Natural killer cell (primary cell): ENCODE measurements around the gene ENO1. TPM values are rescaled to one million over a fixed set of nuclear protein-coding genes. Genes with fewer than 3 reads are reported as not detected.
A peak's percentile ranks its signal among the peaks of the same experiment; 100 is the strongest.

ENCODE experiments used
- ATAC-seq, 3 donors: fragments of 150-1000 bp in 2 of 3; fragments of 200-7000 bp in 1 of 3; cut with Tn5 transposase; 1 replicate in 1 of 3; 2 replicates in 2 of 3; pipeline ENCODE4 v1.10.0; 2021; ENCODE audit warnings: mild to moderate bottlenecking in 2 of 3, moderate library complexity in 2 of 3
- DNase-seq, 2 donors: peaks; one replicate each; pipeline versions ENCODE4 v3.0.0 to v3.0.0-alpha.2; 2013 to 2021; ENCODE audit warnings: mixed read lengths in 1 of 2
- H3K27ac ChIP-seq: one replicate; pipeline ENCODE4 v1.5.1; 2013; ENCODE audit warnings: mild to moderate bottlenecking, low read length
- H3K27me3 ChIP-seq: one replicate; pipeline ENCODE4 v1.6.1; 2013; ENCODE audit warnings: low read length; ENCODE audit not compliant: control insufficient read depth, insufficient read depth
- H3K36me3 ChIP-seq: one replicate; pipeline ENCODE4 v1.6.1; 2013; ENCODE audit warnings: low read length; ENCODE audit not compliant: control insufficient read depth, insufficient read depth
- H3K4me1 ChIP-seq: one replicate; pipeline ENCODE4 v1.6.1; 2013; ENCODE audit warnings: low read length; ENCODE audit not compliant: control insufficient read depth, insufficient read depth
- H3K4me3 ChIP-seq: one replicate; pipeline ENCODE4 v1.5.1; 2013; ENCODE audit warnings: low read length
- H3K9me3 ChIP-seq: one replicate; pipeline ENCODE4 v1.6.1; 2013; ENCODE audit warnings: low read length; ENCODE audit not compliant: control insufficient read depth, insufficient read depth
- H3K27ac Mint-ChIP-seq, 2 donors: one replicate each; pipeline ENCODE4 v1.8.0; 2022; ENCODE audit warnings: mild to moderate bottlenecking in 2 of 2, mixed read lengths in 2 of 2, moderate library complexity in 1 of 2
- H3K27me3 Mint-ChIP-seq, 2 donors: one replicate each; pipeline ENCODE4 v1.8.0; 2022; ENCODE audit warnings: low read depth in 2 of 2, mixed read lengths in 2 of 2
- H3K36me3 Mint-ChIP-seq: one replicate; pipeline ENCODE4 v1.8.0; 2022; ENCODE audit warnings: mixed read lengths
- H3K4me1 Mint-ChIP-seq, 2 donors: one replicate each; pipeline ENCODE4 v1.8.0; 2022; ENCODE audit warnings: mixed read lengths in 2 of 2
- H3K4me3 Mint-ChIP-seq: one replicate; pipeline ENCODE4 v1.8.0; 2022; ENCODE audit warnings: mild to moderate bottlenecking, moderate library complexity, mixed read lengths
- H3K9me3 Mint-ChIP-seq, 2 donors: one replicate each; pipeline ENCODE4 v1.8.0; 2022; ENCODE audit warnings: mixed read lengths in 2 of 2
- WGBS: methylation state at CpG from one replicate; pipeline ENCODE4 v1.1.7; 2013; ENCODE audit warnings: missing lambda C conversion rate; ENCODE audit not compliant: insufficient coverage; 5-methylcytosine and 5-hydroxymethylcytosine counted together
- intact Hi-C: fragments of 100-400 bp; cut with micrococcal nuclease; formaldehyde crosslinking; loops from one replicate; pipeline ENCODE4 v1.14.2; 2022
- total RNA-seq, 4 donors: library from RNA; stranded (reverse); fragments of 120-200 nt in 1 of 4; gene quantifications; one replicate each; pipeline versions ENCODE4 v1.2.3 to v1.2.4, GENCODE V29; 2013 to 2022
- TF ChIP-seq, protein P1 (sequence below): fragments of 200-600 bp; IDR thresholded peaks from one replicate; pipeline ENCODE4 v1.8.0; 2022; ENCODE audit warnings: antibody characterized with exemption

Gene ENO1
- total RNA-seq, 3 donors from 2014 or later (not counting 1 experiment from before 2014, with no cell fraction given), result 254 to 299 (median 266) TPM

DNA sequence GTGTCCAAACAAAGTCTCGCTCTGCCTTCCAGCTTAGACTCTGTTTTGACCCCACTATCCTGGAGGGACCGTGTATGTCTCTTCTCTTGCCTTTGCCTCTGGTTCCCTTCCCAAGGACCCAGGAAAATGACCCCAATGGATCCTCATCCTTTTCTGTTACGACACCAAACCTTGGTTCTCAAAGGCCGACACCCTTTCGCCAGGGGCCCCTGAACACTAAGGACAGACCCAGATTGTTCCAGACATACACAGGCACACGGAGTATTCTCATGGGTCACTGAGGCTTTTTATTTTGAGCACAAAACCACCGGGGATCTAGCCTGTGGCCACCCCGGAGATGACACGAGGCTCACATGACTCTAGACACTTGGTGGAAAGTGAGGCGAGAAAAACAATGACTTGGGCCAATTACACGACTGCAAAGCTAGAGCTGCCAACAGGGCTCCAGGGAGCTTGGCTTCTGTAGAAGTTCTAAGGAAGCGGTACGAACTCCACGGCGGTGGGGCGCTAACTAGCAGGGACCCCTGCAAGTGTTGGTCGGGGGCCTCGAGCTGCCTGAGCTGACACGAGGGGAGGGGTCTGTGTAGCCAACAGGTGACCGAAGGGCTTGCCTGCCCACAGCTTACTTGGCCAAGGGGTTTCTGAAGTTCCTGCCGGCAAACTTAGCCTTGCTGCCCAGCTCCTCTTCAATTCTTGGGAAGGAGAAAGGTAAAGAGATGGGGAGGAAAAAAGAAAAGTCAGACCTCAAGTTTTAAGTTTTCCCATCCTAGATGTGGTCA, 17.6 kb downstream of the ENO1 start:
- Histone ChIP-seq H3K4me3 (no peak overlapping the region), H3K36me3 (peaks cover 71% of the 10 kb centered on the region), H3K27me3 (no peaks in the 10 kb centered on the region), H3K27ac (no peak overlapping the region), H3K9me3 (no peaks in the 10 kb centered on the region), H3K4me1 (peaks cover 22% of the 10 kb centered on the region)
- intact Hi-C loops, result no loop called here
- Mint-ChIP-seq H3K9me3 (no peaks in the 10 kb centered on the region), H3K4me3 (no peak overlapping the region), H3K27me3 (no peaks in the 10 kb centered on the region), H3K36me3 (no peaks in the 10 kb centered on the region), H3K4me1 (peaks cover 13 to 27% of the 10 kb centered on the region in 2 donors), H3K27ac (no peak overlapping the region)
- TF ChIP-seq, protein P1, sequence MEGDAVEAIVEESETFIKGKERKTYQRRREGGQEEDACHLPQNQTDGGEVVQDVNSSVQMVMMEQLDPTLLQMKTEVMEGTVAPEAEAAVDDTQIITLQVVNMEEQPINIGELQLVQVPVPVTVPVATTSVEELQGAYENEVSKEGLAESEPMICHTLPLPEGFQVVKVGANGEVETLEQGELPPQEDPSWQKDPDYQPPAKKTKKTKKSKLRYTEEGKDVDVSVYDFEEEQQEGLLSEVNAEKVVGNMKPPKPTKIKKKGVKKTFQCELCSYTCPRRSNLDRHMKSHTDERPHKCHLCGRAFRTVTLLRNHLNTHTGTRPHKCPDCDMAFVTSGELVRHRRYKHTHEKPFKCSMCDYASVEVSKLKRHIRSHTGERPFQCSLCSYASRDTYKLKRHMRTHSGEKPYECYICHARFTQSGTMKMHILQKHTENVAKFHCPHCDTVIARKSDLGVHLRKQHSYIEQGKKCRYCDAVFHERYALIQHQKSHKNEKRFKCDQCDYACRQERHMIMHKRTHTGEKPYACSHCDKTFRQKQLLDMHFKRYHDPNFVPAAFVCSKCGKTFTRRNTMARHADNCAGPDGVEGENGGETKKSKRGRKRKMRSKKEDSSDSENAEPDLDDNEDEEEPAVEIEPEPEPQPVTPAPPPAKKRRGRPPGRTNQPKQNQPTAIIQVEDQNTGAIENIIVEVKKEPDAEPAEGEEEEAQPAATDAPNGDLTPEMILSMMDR, result no peak
- ATAC-seq (no peak), DNase-seq (no peak)
- WGBS, result 84% methylated on average over 21 of the region's 21 CpGs

DNA sequence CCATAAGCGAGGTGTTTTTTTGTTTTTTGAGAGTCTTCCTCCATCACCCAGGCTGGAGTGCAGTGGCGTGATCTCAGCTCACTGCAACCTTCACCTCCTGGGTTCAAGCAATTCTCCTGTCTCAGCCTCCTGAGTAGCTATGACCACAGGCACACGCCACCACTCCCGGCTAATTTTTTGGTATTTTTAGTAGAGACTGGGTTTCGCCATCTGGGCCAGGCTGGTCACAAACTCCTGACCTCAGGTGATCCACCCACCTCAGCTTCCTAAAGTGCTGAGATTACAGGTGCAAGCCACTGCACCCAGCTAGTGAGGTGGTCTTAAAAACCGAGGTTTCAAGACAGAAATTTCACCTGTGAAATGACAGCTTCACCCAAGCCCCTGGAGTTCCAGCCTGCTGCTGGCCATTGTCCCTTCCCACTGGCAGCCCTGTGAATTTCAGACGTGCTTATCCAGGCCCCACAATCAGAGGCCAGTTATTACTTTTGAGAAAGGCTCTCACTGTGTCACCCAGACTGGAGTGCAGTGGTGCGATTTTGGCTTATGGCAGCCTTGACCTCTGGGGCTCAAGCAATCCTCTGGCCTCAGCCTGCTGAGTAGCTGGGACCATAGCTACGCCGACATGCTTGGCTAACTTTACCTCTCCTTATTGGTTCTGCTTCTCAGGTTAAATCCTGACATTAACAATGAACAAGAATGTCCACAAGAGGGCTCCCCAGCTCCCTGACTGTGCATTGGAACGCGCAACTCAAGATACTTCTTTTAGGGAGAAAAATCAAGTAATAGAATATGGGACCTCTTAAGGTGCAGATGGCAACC, 19.4 kb downstream of the ENO1 start:
- DNase-seq (peak in 1 of 2 donors; percentile 78), ATAC-seq (peak; percentile 68 to 78 (median 75))
- Mint-ChIP-seq H3K27me3 (no peaks in the 10 kb centered on the region), H3K9me3 (no peaks in the 10 kb centered on the region), H3K4me1 (peaks cover 13 to 27% of the 10 kb centered on the region in 2 donors), H3K4me3 (no peak overlapping the region), H3K36me3 (no peaks in the 10 kb centered on the region), H3K27ac (peak overlapping the region in 1 of 2 donors; percentile 74)
- peaks cover 22% of the 10 kb centered on the region for H3K4me1 ChIP-seq
- H3K36me3 ChIP-seq, result peaks cover 53% of the 10 kb centered on the region
- intact Hi-C loops, result loop anchor here (1.0 to 10.0 kb wide), 3 partner anchors 20 to 144 kb away; partner anchors contain the start of gene ENO1
- H3K4me3 ChIP-seq, result no peak overlapping the region
- WGBS, result 62% methylated on average over 12 of the region's 12 CpGs
- no peak overlapping the region for H3K27ac ChIP-seq
- H3K9me3 ChIP-seq, result no peaks in the 10 kb centered on the region
- TF ChIP-seq, protein P1, result peak; percentile 66
- H3K27me3 ChIP-seq, result no peaks in the 10 kb centered on the region

DNA sequence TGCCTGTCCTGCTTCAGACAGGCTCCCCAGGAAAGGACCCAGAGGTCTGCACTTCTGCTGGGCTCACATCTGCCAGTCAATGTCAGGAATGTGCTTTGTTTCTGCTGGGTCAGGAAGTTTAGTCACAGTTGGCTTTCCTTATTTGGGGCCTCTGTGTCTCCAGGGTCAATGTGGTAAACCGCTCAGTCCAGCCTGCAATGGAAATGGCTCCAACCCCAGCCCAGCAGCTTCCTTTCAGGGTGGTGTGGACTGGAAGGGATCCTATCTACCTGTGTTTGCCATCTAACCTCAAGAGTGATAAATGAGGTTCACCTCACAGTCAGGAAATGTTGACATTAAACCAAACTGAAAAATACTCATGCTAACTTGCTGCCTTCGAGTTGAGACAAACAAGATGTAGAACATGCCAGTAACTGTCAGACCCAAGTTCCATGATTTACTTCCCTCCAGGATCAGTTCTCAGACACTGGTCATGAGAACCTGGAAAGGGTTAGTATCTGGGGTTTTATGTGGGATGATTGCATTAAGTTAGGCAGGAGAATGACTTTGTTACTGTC, 20.3 kb downstream of the ENO1 start:
- no peak for DNase-seq
- no peaks in the 10 kb centered on the region for H3K9me3 Mint-ChIP-seq
- H3K27me3 ChIP-seq, result no peaks in the 10 kb centered on the region
- WGBS, result 4% methylated on average over 2 of the region's 2 CpGs
- H3K9me3 ChIP-seq, result no peaks in the 10 kb centered on the region
- TF ChIP-seq, protein P1, result no peak
- peak in 2 of 3 donors; percentile 32 to 33 for ATAC-seq
- H3K4me1 ChIP-seq, result peaks cover 22% of the 10 kb centered on the region
- H3K27me3 Mint-ChIP-seq, result no peaks in the 10 kb centered on the region
- H3K27ac Mint-ChIP-seq, result peak overlapping the region; percentile 39 to 74
- no peak overlapping the region for H3K4me3 ChIP-seq
- peaks cover 44% of the 10 kb centered on the region for H3K36me3 ChIP-seq
- peaks cover 13 to 27% of the 10 kb centered on the region in 2 donors for H3K4me1 Mint-ChIP-seq
- H3K27ac ChIP-seq, result no peak overlapping the region
- H3K36me3 Mint-ChIP-seq, result no peaks in the 10 kb centered on the region
- no peak overlapping the region for H3K4me3 Mint-ChIP-seq
- intact Hi-C loops, result loop anchor here (2.0 to 10.0 kb wide), 2 partner anchors 21 to 143 kb away; partner anchors contain the start of gene ENO1
